Sigmoid colon (tissue), 7 donors: Measurements from ENCODE around the gene TBC1D8. TPM values are rescaled to one million over a fixed set of nuclear protein-coding genes. Genes with fewer than 3 reads are reported as not detected.
A peak's percentile ranks its signal among the peaks of the same experiment; 100 is the strongest.

Source experiments
- DNase-seq: peaks from one replicate; pipeline ENCODE4 v3.0.0-alpha.2; 2019
- H3K27ac ChIP-seq, 4 donors: fragments of 200-600 bp; sonication (generic); one replicate each; pipeline ENCODE4 v1.5.1; 2016 to 2019; ENCODE audit warnings: mild to moderate bottlenecking in 1 of 4
- H3K27me3 ChIP-seq, 3 donors: fragments of 200-600 bp; sonication (generic); one replicate each; pipeline ENCODE4 v1.5.1; 2019; ENCODE audit warnings: mild to moderate bottlenecking in 1 of 3
- H3K36me3 ChIP-seq, 4 donors: fragments of 200-600 bp; sonication (generic); one replicate each; pipeline ENCODE4 v1.5.1; 2016 to 2019
- H3K4me1 ChIP-seq, 4 donors: fragments of 200-600 bp; sonication (generic); one replicate each; pipeline ENCODE4 v1.5.1; 2017 to 2019
- H3K4me3 ChIP-seq, 4 donors: fragments of 200-600 bp; sonication (generic); one replicate each; pipeline ENCODE4 v1.5.1; 2017 to 2019; ENCODE audit warnings: mild to moderate bottlenecking in 2 of 4, moderate library complexity in 1 of 4
- H3K9me3 ChIP-seq, 4 donors: fragments of 200-600 bp in 3 of 4; sonication (generic) in 3 of 4; one replicate each; pipeline versions ENCODE4 v1.5.1 to v1.6.1; 2013 to 2019
- CTCF ChIP-seq, 4 experiments: fragments of 450-650 bp in 3 of 4; fragments of 200-600 bp in 1 of 4; IDR thresholded peaks; one replicate each; pipeline ENCODE4 v1.5.1; 2016 to 2019; ENCODE audit warnings: antibody characterized with exemption in 4 of 4, mild to moderate bottlenecking in 3 of 4, moderate library complexity in 2 of 4
- EP300 ChIP-seq, 4 donors: sonication (generic); formaldehyde crosslinking; IDR thresholded peaks; one replicate each; pipeline ENCODE4 v1.6.1; 2017; ENCODE audit warnings: antibody characterized with exemption in 4 of 4
- POLR2A ChIP-seq, 2 donors: fragments of 450-650 bp; IDR thresholded peaks; one replicate each; pipeline ENCODE4 v1.6.1; 2016; ENCODE audit warnings: antibody characterized with exemption in 2 of 2, mild to moderate bottlenecking in 2 of 2, moderate library complexity in 2 of 2
- POLR2AphosphoS5 ChIP-seq, 4 donors: sonication (generic); formaldehyde crosslinking; IDR thresholded peaks; one replicate each; pipeline ENCODE4 v1.6.1; 2017; ENCODE audit warnings: antibody characterized with exemption in 4 of 4
- WGBS, 2 donors: extraction: QIAGEN DNeasy Blood & Tissue Kit; methylation state at CpG; one replicate each; pipeline ENCODE4 v1.1.7; 2013; 5-methylcytosine and 5-hydroxymethylcytosine counted together
- intact Hi-C: fragments of 100-400 bp; cut with DNase I; formaldehyde crosslinking; loops from one replicate; pipeline ENCODE4 v1.15.1; 2023
- polyA plus RNA-seq, 3 donors: library from polyadenylated mRNA; stranded (reverse); fragments of 200-250 nt; gene quantifications; one replicate each; pipeline ENCODE4 v1.2.3, GENCODE V29; 2013
- total RNA-seq, 4 donors: library from RNA; depleted of rRNA; stranded (reverse); fragments of >200 nt; gene quantifications; one replicate each; pipeline ENCODE4 v1.1.0, GENCODE V29; 2016
- donor health status: healthy with polysubstance abuse.
- donor health status: Bipolar disorder and iron deficiency.
- donor health status: healthy.

Gene TBC1D8
- total and polyA plus RNA-seq, 7 donors: 3.0 to 24.1 (median 15.7) TPM

GRCh38 chr2:100981011-100981410 lies 170.2 kb downstream of the TBC1D8 start:
- WGBS, 2 donors: 82 to 85% methylated on average over 2 of the region's 2 CpGs
- TF ChIP-seq CTCF (IDR thresholded peaks at IDR 0.05): no peak
- TF ChIP-seq POLR2AphosphoS5 (IDR thresholded peaks at IDR 0.05): no peak
- TF ChIP-seq EP300 (IDR thresholded peaks at IDR 0.05): no peak
- no peak for TF ChIP-seq POLR2A (IDR thresholded peaks at IDR 0.05)
- no peaks in the 10 kb centered on the region for H3K27me3 ChIP-seq
- peaks cover 0 to 33% (median 28%) of the 10 kb centered on the region in 4 donors for H3K4me1 ChIP-seq
- H3K4me3 ChIP-seq: no peak overlapping the region
- intact Hi-C loops: no loop called here
- peaks cover 0 to 17% (median 8%) of the 10 kb centered on the region in 4 donors for H3K36me3 ChIP-seq
- H3K27ac ChIP-seq: no peak overlapping the region
- no peak for DNase-seq
- no peaks in the 10 kb centered on the region for H3K9me3 ChIP-seq

GRCh38 chr2:100980046-100980445 lies 171.1 kb downstream of the TBC1D8 start:
- H3K27ac ChIP-seq: peak overlapping the region in 1 of 4 donors; percentile 79
- peak; percentile 21 for DNase-seq
- no peaks in the 10 kb centered on the region for H3K9me3 ChIP-seq
- intact Hi-C loops: no loop called here
- no peaks in the 10 kb centered on the region for H3K27me3 ChIP-seq
- H3K36me3 ChIP-seq: peaks cover 0 to 17% (median 8%) of the 10 kb centered on the region in 4 donors
- H3K4me3 ChIP-seq: no peak overlapping the region
- TF ChIP-seq CTCF (IDR thresholded peaks at IDR 0.05) (no peak), POLR2A (IDR thresholded peaks at IDR 0.05) (no peak), EP300 (IDR thresholded peaks at IDR 0.05) (no peak), POLR2AphosphoS5 (IDR thresholded peaks at IDR 0.05) (no peak)
- 92 to 93% methylated on average over 12 of the region's 12 CpGs for WGBS, 2 donors
- H3K4me1 ChIP-seq: peaks cover 0 to 33% (median 29%) of the 10 kb centered on the region in 4 donors

GRCh38 chr2:100978582-100979191 lies 172.5 kb downstream of the TBC1D8 start:
- no peaks in the 10 kb centered on the region for H3K27me3 ChIP-seq
- H3K4me3 ChIP-seq: no peak overlapping the region
- intact Hi-C loops: loop anchor here (5.0 to 10.0 kb wide), 2 partner anchors 94 to 156 kb away; partner anchors contain the start of gene NPAS2
- peaks cover 0 to 15% (median 8%) of the 10 kb centered on the region in 4 donors for H3K36me3 ChIP-seq
- no peaks in the 10 kb centered on the region for H3K9me3 ChIP-seq
- TF ChIP-seq CTCF (IDR thresholded peaks at IDR 0.05) (no peak), EP300 (IDR thresholded peaks at IDR 0.05) (peak in 1 of 4 donors; percentile 38), POLR2A (IDR thresholded peaks at IDR 0.05) (no peak), POLR2AphosphoS5 (IDR thresholded peaks at IDR 0.05) (peak in 3 of 4 donors; percentile 11 to 51 (median 37))
- peak; percentile 86 for DNase-seq
- H3K4me1 ChIP-seq: peaks cover 0 to 33% (median 29%) of the 10 kb centered on the region in 4 donors
- peak overlapping the region; percentile 59 to 83 (median 76) for H3K27ac ChIP-seq
- 78 to 86% methylated on average over 16 of the region's 16 CpGs for WGBS, 2 donors

- H3K9me3 ChIP-seq: no peaks in the 10 kb centered on the region
- 89 to 93% methylated on average over 12 of the region's 12 CpGs for WGBS, 2 donors
- peaks cover 0 to 9% (median 4%) of the 10 kb centered on the region in 4 donors for H3K36me3 ChIP-seq
- peaks cover 0 to 33% (median 29%) of the 10 kb centered on the region in 4 donors for H3K4me1 ChIP-seq
- TF ChIP-seq POLR2AphosphoS5 (IDR thresholded peaks at IDR 0.05) (no peak), POLR2A (IDR thresholded peaks at IDR 0.05) (no peak), CTCF (IDR thresholded peaks at IDR 0.05) (no peak), EP300 (IDR thresholded peaks at IDR 0.05) (no peak)
- peak; percentile 54 for DNase-seq
- no peaks in the 10 kb centered on the region for H3K27me3 ChIP-seq
- intact Hi-C loops: loop anchor here (5.0 to 10.0 kb wide), 2 partner anchors 93 to 155 kb away; partner anchors contain the start of gene NPAS2
- H3K4me3 ChIP-seq: no peak overlapping the region
- peak overlapping the region; percentile 70 to 83 (median 76) for H3K27ac ChIP-seq
These were observed 173.7 kb downstream of the TBC1D8 start for GRCh38 chr2:100977511-100977910.
